ENCODE results near the gene SLC22A15. TPM values are rescaled to one million over a fixed set of nuclear protein-coding genes. Genes with fewer than 3 reads are reported as not detected.

SLC22A15 gene
- total and polyA plus RNA-seq, 2 donors (not counting 1 experiment from before 2014, with no cell fraction given): 4.9 to 21.0 TPM

DNA sequence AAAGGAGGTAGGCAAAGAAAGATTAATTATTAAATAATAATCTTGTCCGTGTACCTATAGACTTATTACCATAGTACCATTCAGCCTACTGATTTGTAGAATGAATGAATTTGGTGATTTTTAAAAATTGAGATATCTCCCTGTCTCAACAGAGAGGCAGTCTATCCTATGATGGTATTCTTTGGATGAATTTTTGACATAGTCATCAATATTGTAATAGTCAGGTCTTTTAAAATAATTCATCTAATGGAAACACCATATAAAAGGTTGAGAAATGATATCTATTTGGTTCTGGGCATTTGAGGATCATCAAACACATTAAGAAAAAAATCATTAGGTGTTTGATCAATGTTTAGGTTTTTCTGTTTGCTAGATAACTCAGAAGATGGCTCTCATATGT is 99.3 kb downstream of the SLC22A15 start:
- H3K4me2 ChIP-seq (ENCODE audit: extremely low read depth, insufficient read depth, low read length): no peak overlapping the region
- H2AFZ ChIP-seq (ENCODE audit: low read length): no peak overlapping the region
- H3K4me1 ChIP-seq (ENCODE audit: control insufficient read depth, extremely low read depth, insufficient read depth, low read length): no peaks in the 10 kb centered on the region
- no peak for DNase-seq (ENCODE audit: low read depth in 2 of 2)
- no peaks in the 10 kb centered on the region for H3K9me3 ChIP-seq (ENCODE audit: control insufficient read depth, insufficient read depth, low read depth, low read length)
- H3K4me3 ChIP-seq (replicated peaks in 1 of 4; ENCODE audit: control extremely low read depth in 1 of 4, insufficient read depth in 1 of 4, low read depth in 3 of 4, low read length in 4 of 4): no peak overlapping the region
- H4K20me1 ChIP-seq (ENCODE audit: control insufficient read depth, extremely low read depth, insufficient read depth, low read length): no peaks in the 10 kb centered on the region
- H3K9ac ChIP-seq (ENCODE audit: insufficient read depth, low read length): no peak overlapping the region
- no peak overlapping the region for H3K27ac ChIP-seq (ENCODE audit: insufficient read depth, low read length)
- TF ChIP-seq EZH2 (IDR thresholded peaks at IDR 0.05; ENCODE audit: low read length, missing control alignments): no peak
- TF ChIP-seq, protein P1, sequence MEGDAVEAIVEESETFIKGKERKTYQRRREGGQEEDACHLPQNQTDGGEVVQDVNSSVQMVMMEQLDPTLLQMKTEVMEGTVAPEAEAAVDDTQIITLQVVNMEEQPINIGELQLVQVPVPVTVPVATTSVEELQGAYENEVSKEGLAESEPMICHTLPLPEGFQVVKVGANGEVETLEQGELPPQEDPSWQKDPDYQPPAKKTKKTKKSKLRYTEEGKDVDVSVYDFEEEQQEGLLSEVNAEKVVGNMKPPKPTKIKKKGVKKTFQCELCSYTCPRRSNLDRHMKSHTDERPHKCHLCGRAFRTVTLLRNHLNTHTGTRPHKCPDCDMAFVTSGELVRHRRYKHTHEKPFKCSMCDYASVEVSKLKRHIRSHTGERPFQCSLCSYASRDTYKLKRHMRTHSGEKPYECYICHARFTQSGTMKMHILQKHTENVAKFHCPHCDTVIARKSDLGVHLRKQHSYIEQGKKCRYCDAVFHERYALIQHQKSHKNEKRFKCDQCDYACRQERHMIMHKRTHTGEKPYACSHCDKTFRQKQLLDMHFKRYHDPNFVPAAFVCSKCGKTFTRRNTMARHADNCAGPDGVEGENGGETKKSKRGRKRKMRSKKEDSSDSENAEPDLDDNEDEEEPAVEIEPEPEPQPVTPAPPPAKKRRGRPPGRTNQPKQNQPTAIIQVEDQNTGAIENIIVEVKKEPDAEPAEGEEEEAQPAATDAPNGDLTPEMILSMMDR (conservative IDR thresholded peaks at IDR 0.05 in 1 of 2, IDR thresholded peaks at IDR 0.05 in 1 of 2; ENCODE audit: low read depth in 1 of 2, low read length in 2 of 2): no peak
- no peaks in the 10 kb centered on the region for H3K79me2 ChIP-seq (ENCODE audit: control insufficient read depth, insufficient read depth, low read length)
- no peaks in the 10 kb centered on the region for H3K27me3 ChIP-seq (ENCODE audit: control insufficient read depth, insufficient read depth, low read length)
- no peaks in the 10 kb centered on the region for H3K36me3 ChIP-seq (ENCODE audit: control insufficient read depth, insufficient read depth, low read length)

DNA sequence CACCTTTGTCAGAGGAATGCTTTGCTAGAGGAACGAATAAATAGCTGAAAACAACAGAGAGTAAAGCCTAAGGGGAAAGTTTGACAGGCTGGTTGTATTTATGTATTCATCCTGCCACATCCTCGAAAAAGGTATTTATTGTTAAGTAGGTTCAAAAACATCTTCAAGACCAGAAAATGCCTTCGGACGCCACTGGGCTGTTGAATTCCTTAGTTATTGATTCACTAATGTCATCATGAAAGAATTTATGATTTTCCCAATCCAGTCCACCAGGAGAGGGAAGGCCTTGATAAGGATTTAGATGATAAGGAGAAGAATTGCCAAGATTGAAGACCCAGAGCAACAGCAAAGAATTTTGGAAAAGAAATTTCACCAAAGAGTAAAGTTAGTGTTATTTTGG is 99.7 kb downstream of the SLC22A15 start:
- DNase-seq (ENCODE audit: low read depth in 2 of 2): peak in 1 of 2 donors; percentile 10

DNA sequence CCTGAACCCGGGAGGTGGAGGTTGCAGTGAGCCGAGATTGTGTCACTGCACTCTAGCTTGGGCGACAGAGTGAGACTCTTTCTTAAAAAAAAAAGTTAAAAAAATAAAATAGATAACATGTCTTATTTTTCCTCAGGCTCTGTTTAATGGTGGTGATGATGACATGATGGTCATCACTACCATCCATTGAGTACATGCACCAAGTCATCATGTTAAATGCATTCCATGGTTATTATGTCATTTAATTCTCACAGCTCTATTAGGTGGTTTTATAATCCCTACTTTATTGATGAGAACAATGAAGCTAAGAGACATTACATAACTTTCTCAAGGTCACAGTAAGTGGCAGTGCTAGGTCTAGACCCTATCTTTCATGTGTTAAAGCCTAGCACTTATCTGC is 100.5 kb downstream of the SLC22A15 start:
- Histone ChIP-seq H3K4me1 (ENCODE audit: control insufficient read depth, extremely low read depth, insufficient read depth, low read length) (no peaks in the 10 kb centered on the region), H3K36me3 (ENCODE audit: control insufficient read depth, insufficient read depth, low read length) (no peaks in the 10 kb centered on the region), H4K20me1 (ENCODE audit: control insufficient read depth, extremely low read depth, insufficient read depth, low read length) (no peaks in the 10 kb centered on the region), H3K9ac (ENCODE audit: insufficient read depth, low read length) (no peak overlapping the region), H3K4me2 (ENCODE audit: extremely low read depth, insufficient read depth, low read length) (no peak overlapping the region), H3K79me2 (ENCODE audit: control insufficient read depth, insufficient read depth, low read length) (no peaks in the 10 kb centered on the region), H3K4me3 (replicated peaks in 1 of 4; ENCODE audit: control extremely low read depth in 1 of 4, insufficient read depth in 1 of 4, low read depth in 3 of 4, low read length in 4 of 4) (no peak overlapping the region), H2AFZ (ENCODE audit: low read length) (no peak overlapping the region), H3K27me3 (ENCODE audit: control insufficient read depth, insufficient read depth, low read length) (no peaks in the 10 kb centered on the region), H3K9me3 (ENCODE audit: control insufficient read depth, insufficient read depth, low read depth, low read length) (no peaks in the 10 kb centered on the region), H3K27ac (ENCODE audit: insufficient read depth, low read length) (no peak overlapping the region)
- no peak for DNase-seq (ENCODE audit: low read depth in 2 of 2)
- TF ChIP-seq, protein P1 (conservative IDR thresholded peaks at IDR 0.05 in 1 of 2, IDR thresholded peaks at IDR 0.05 in 1 of 2; ENCODE audit: low read depth in 1 of 2, low read length in 2 of 2): no peak
- no peak for TF ChIP-seq EZH2 (IDR thresholded peaks at IDR 0.05; ENCODE audit: low read length, missing control alignments)

More for the DNA sequence above, 99.7 kb downstream of the SLC22A15 start:
- Histone ChIP-seq H3K4me2 (ENCODE audit: extremely low read depth, insufficient read depth, low read length) (no peak overlapping the region), H3K4me3 (replicated peaks in 1 of 4; ENCODE audit: control extremely low read depth in 1 of 4, insufficient read depth in 1 of 4, low read depth in 3 of 4, low read length in 4 of 4) (no peak overlapping the region), H3K79me2 (ENCODE audit: control insufficient read depth, insufficient read depth, low read length) (no peaks in the 10 kb centered on the region), H3K4me1 (ENCODE audit: control insufficient read depth, extremely low read depth, insufficient read depth, low read length) (no peaks in the 10 kb centered on the region), H3K9me3 (ENCODE audit: control insufficient read depth, insufficient read depth, low read depth, low read length) (no peaks in the 10 kb centered on the region), H3K27ac (ENCODE audit: insufficient read depth, low read length) (no peak overlapping the region), H3K27me3 (ENCODE audit: control insufficient read depth, insufficient read depth, low read length) (no peaks in the 10 kb centered on the region), H2AFZ (ENCODE audit: low read length) (no peak overlapping the region), H4K20me1 (ENCODE audit: control insufficient read depth, extremely low read depth, insufficient read depth, low read length) (no peaks in the 10 kb centered on the region), H3K36me3 (ENCODE audit: control insufficient read depth, insufficient read depth, low read length) (no peaks in the 10 kb centered on the region), H3K9ac (ENCODE audit: insufficient read depth, low read length) (no peak overlapping the region)
- TF ChIP-seq EZH2 (IDR thresholded peaks at IDR 0.05; ENCODE audit: low read length, missing control alignments): no peak
- TF ChIP-seq, protein P1 (conservative IDR thresholded peaks at IDR 0.05 in 1 of 2, IDR thresholded peaks at IDR 0.05 in 1 of 2; ENCODE audit: low read depth in 1 of 2, low read length in 2 of 2): no peak
